Gastroesophageal sphincter (tissue), 3 donors: ENCODE results near the gene FAM98B.

ENCODE experiments used
- CTCF ChIP-seq, 4 experiments: fragments of 200-600 bp in 2 of 4; fragments of 450-650 bp in 2 of 4; sonication (generic) in 1 of 4; IDR thresholded peaks; one replicate each; pipeline ENCODE4 v1.5.1; 2017 to 2019; ENCODE audit warnings: antibody characterized with exemption in 4 of 4, mild to moderate bottlenecking in 2 of 4, moderate library complexity in 2 of 4
- POLR2A ChIP-seq, 2 donors: fragments of 450-650 bp; IDR thresholded peaks; one replicate each; pipeline ENCODE4 v1.6.1; 2017; ENCODE audit warnings: antibody characterized with exemption in 2 of 2, mild to moderate bottlenecking in 2 of 2, moderate library complexity in 1 of 2
- POLR2AphosphoS5 ChIP-seq: sonication (generic); formaldehyde crosslinking; IDR thresholded peaks from one replicate; pipeline ENCODE4 v1.6.1; 2017; ENCODE audit warnings: antibody characterized with exemption

- no peak for TF ChIP-seq CTCF (IDR thresholded peaks at IDR 0.05)
- TF ChIP-seq POLR2AphosphoS5: no peak
- no peak for TF ChIP-seq POLR2A (IDR thresholded peaks at IDR 0.05)
These were observed 55.2 kb downstream of the FAM98B start for GRCh38 chr15:38509152-38509551.
